Esophagus muscularis mucosa (tissue), 4 donors: ENCODE measurements around the gene TMEM40. TPM values are rescaled to one million over a fixed set of nuclear protein-coding genes. Genes with fewer than 3 reads are reported as not detected.

Experiments used
- DNase-seq: peaks from one replicate; pipeline ENCODE4 v3.0.0-alpha.2; 2017; ENCODE audit errors: extremely low spot score
- H3K27ac ChIP-seq, 4 donors: fragments of 200-600 bp; sonication (generic); replicated peaks in 1 of 4; 1 replicate in 3 of 4; 2 replicates in 1 of 4; pipeline ENCODE4 v1.5.1; 2016 to 2019; ENCODE audit warnings: mild to moderate bottlenecking in 1 of 4
- H3K27me3 ChIP-seq, 4 donors: fragments of 200-600 bp; sonication (generic); one replicate each; pipeline versions ENCODE4 v1.5.1 to v1.6.0; 2016 to 2019
- H3K36me3 ChIP-seq, 4 donors: fragments of 200-600 bp; sonication (generic); one replicate each; pipeline ENCODE4 v1.5.1; 2016 to 2019
- H3K4me1 ChIP-seq, 4 donors: fragments of 200-600 bp; sonication (generic); one replicate each; pipeline ENCODE4 v1.5.1; 2016 to 2019
- H3K4me3 ChIP-seq, 4 donors: fragments of 200-600 bp; sonication (generic); 1 replicate in 2 of 4; 2 replicates in 2 of 4; pipeline ENCODE4 v1.5.1; 2016 to 2019; ENCODE audit warnings: mild to moderate bottlenecking in 4 of 4, moderate library complexity in 1 of 4
- H3K9me3 ChIP-seq, 4 donors: fragments of 200-600 bp; sonication (generic); 1 replicate in 3 of 4; 2 replicates in 1 of 4; pipeline ENCODE4 v1.5.1; 2016 to 2019
- CTCF ChIP-seq, 3 experiments: fragments of 200-600 bp in 2 of 3; fragments of 450-650 bp in 1 of 3; sonication (generic) in 2 of 3; IDR thresholded peaks; one replicate each; pipeline ENCODE4 v1.5.1; 2017 to 2019; ENCODE audit warnings: antibody characterized with exemption in 3 of 3, mild to moderate bottlenecking in 2 of 3, moderate library complexity in 1 of 3
- EP300 ChIP-seq: sonication (generic); formaldehyde crosslinking; IDR thresholded peaks from one replicate; pipeline ENCODE4 v1.6.1; 2017; ENCODE audit warnings: antibody characterized with exemption
- POLR2A ChIP-seq: fragments of 450-650 bp; IDR thresholded peaks from one replicate; pipeline ENCODE4 v1.6.1; 2017; ENCODE audit warnings: antibody characterized with exemption, moderate library complexity, mild to moderate bottlenecking, low read depth
- POLR2AphosphoS5 ChIP-seq, 2 donors: sonication (generic); formaldehyde crosslinking; IDR thresholded peaks; one replicate each; pipeline ENCODE4 v1.6.1; 2017; ENCODE audit warnings: antibody characterized with exemption in 2 of 2
- WGBS: methylation state at CpG from one replicate; pipeline ENCODE4 v1.1.5; 2018; 5-methylcytosine and 5-hydroxymethylcytosine counted together
- intact Hi-C: fragments of 100-400 bp; cut with DNase I; formaldehyde crosslinking; loops from one replicate; pipeline ENCODE4 v1.15.1; 2023
- total RNA-seq, 4 donors: library from RNA; depleted of rRNA; stranded (reverse); fragments of >200 nt; gene quantifications; one replicate each; pipeline versions ENCODE4 v1.1.0 to v1.2.1, GENCODE V29; 2016

The TMEM40 gene
- total RNA-seq, 4 donors from 2014 or later = not detected

DNA sequence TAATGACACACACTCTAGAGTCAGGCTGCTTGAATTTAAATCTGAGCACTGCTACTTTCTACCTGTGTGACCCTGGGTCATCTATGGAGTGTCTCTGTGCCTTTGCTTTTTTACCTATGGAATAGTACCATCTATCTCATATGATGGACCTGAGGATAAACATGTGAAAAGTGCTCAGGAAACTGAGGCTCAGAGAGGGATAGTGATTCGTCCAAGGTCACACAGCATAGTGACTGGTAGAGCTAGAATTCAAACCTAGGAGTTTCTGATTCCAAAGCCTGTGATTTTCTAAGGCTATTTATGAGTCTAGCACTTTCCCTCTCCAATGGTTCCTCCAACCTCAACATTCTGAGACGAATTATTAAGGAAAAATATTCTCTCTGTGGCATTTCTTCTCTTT is 63.1 kb downstream of the TMEM40 start:
- H3K27ac ChIP-seq = no peak overlapping the region
- no peaks in the 10 kb centered on the region for H3K27me3 ChIP-seq
- no peaks in the 10 kb centered on the region for H3K9me3 ChIP-seq
- H3K4me3 ChIP-seq = no peak overlapping the region
- intact Hi-C loops = no loop called here
- peaks cover 0 to 4% (median 0%) of the 10 kb centered on the region in 4 donors for H3K4me1 ChIP-seq
- WGBS = 94% methylated on average over 2 of the region's 2 CpGs
- no peak for DNase-seq
- H3K36me3 ChIP-seq = no peaks in the 10 kb centered on the region
- TF ChIP-seq CTCF (IDR thresholded peaks at IDR 0.05) (no peak), POLR2AphosphoS5 (IDR thresholded peaks at IDR 0.05) (no peak), POLR2A (no peak), EP300 (no peak)

DNA sequence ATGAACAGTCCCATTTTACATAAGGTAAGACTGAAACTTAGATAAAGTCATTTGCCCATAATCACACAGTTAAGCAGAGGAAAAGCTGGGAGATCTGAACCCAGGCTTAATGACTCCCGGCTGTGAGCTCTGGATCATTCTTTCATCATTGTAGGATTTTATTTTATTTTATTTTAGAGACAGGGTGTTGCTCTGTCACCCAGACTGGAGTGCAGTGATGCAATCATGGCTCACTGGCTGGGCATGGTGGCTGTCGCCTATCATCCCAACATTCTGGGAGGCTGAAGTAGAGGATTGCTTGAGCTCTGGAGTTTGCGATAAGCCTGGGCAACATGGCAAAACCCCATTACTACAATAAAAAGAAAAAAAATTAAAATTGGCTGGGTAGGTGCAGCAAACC is 63.9 kb downstream of the TMEM40 start:
- 88% methylated on average over 2 of the region's 3 CpGs for WGBS
- no peaks in the 10 kb centered on the region for H3K36me3 ChIP-seq
- no peak for TF ChIP-seq POLR2AphosphoS5 (IDR thresholded peaks at IDR 0.05)
- TF ChIP-seq EP300 = no peak
- no peak for TF ChIP-seq POLR2A
- no peak for TF ChIP-seq CTCF (IDR thresholded peaks at IDR 0.05)
- no peak for DNase-seq
- H3K9me3 ChIP-seq = no peaks in the 10 kb centered on the region
- peaks cover 0 to 4% (median 0%) of the 10 kb centered on the region in 4 donors for H3K4me1 ChIP-seq
- no peak overlapping the region for H3K27ac ChIP-seq
- no peak overlapping the region for H3K4me3 ChIP-seq
- intact Hi-C loops = no loop called here
- no peaks in the 10 kb centered on the region for H3K27me3 ChIP-seq

GRCh38 chr3:12692444-12692843 is 66.6 kb downstream of the TMEM40 start:
- Histone ChIP-seq H3K4me1 (peaks cover 0 to 4% (median 0%) of the 10 kb centered on the region in 4 donors), H3K4me3 (no peak overlapping the region), H3K36me3 (no peaks in the 10 kb centered on the region), H3K27ac (no peak overlapping the region), H3K27me3 (no peaks in the 10 kb centered on the region), H3K9me3 (no peaks in the 10 kb centered on the region)
- 96% methylated on average over 4 of the region's 8 CpGs for WGBS
- no peak for DNase-seq
- TF ChIP-seq POLR2A (no peak), POLR2AphosphoS5 (IDR thresholded peaks at IDR 0.05) (no peak), EP300 (no peak), CTCF (IDR thresholded peaks at IDR 0.05) (no peak)
- intact Hi-C loops = no loop called here

DNA sequence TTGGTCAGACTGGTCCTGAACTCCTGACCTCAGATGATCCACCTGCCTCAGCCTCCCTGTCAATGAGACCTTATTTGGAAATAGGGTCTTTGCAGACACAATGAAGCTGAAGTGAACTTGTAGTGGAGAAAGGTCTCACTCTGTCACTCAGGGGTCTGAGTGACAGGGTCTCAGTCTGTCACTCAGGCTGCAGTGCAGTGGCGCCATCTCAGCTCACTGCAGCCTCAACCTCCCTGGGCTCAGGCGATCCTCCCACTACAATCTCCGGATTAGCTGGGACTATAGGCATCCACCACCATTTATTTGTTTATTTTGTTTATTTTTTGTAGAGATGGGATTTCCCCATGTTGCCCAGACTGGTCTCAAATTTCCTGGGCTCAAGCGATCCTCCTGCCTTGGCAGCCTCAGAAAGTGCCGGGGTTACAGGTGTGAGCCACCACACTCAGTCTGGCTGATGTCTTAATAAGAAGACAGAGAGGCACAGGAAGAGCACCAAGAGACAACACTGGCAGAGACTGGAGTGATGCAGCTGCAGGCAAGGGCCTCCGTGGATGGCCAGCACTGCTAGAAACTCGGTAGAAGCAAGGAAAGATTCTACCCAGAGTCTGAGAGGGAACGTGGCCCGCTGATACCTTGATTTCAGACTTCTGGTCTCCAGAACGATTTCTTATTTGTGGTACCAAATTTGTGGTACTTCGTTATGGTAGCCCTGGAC is 68.9 kb downstream of the TMEM40 start:
- no peaks in the 10 kb centered on the region for H3K27me3 ChIP-seq
- H3K4me3 ChIP-seq = no peak overlapping the region
- no peaks in the 10 kb centered on the region for H3K36me3 ChIP-seq
- peaks cover 0 to 4% (median 0%) of the 10 kb centered on the region in 4 donors for H3K4me1 ChIP-seq
- no peak for TF ChIP-seq EP300
- TF ChIP-seq CTCF (IDR thresholded peaks at IDR 0.05) = no peak
- TF ChIP-seq POLR2A = no peak
- no peak for TF ChIP-seq POLR2AphosphoS5 (IDR thresholded peaks at IDR 0.05)
- DNase-seq = no peak
- intact Hi-C loops = no loop called here
- H3K9me3 ChIP-seq = no peaks in the 10 kb centered on the region
- WGBS = 78% methylated on average over 11 of the region's 11 CpGs
- H3K27ac ChIP-seq = no peak overlapping the region

GRCh38 chr3:12687948-12688347 is 71.1 kb downstream of the TMEM40 start:
- H3K4me1 ChIP-seq = no peaks in the 10 kb centered on the region
- no peaks in the 10 kb centered on the region for H3K27me3 ChIP-seq
- no peak overlapping the region for H3K4me3 ChIP-seq
- no peak overlapping the region for H3K27ac ChIP-seq
- TF ChIP-seq CTCF (IDR thresholded peaks at IDR 0.05) (no peak), POLR2AphosphoS5 (IDR thresholded peaks at IDR 0.05) (no peak), POLR2A (no peak), EP300 (no peak)
- no peaks in the 10 kb centered on the region for H3K36me3 ChIP-seq
- WGBS = 89% methylated on average over 4 of the region's 4 CpGs
- intact Hi-C loops = no loop called here
- no peaks in the 10 kb centered on the region for H3K9me3 ChIP-seq
- DNase-seq = no peak
